GM18526 (cell line): ENCODE results near the gene ERN2.

Experiments
- POLR2A ChIP-seq: IDR thresholded peaks from 3 replicates; pipeline ENCODE4 v1.6.1; 2011; ENCODE audit not compliant: insufficient read length; ENCODE audit errors: extremely low read depth

ERN2 gene

GRCh38 chr16:23694644-23695373 is 18.2 kb downstream of the ERN2 start:
- TF ChIP-seq POLR2A = no peak

GRCh38 chr16:23694265-23694643 is 18.8 kb downstream of the ERN2 start:
- TF ChIP-seq POLR2A = no peak

- TF ChIP-seq POLR2A = no peak
Observed at GRCh38 chr16:23692190-23692837, 20.7 kb downstream of the ERN2 start.

- no peak for TF ChIP-seq POLR2A
Observed at GRCh38 chr16:23691483-23692189, 21.4 kb downstream of the ERN2 start.

- TF ChIP-seq POLR2A = no peak
Observed at GRCh38 chr16:23690771-23691482, 22.1 kb downstream of the ERN2 start.

GRCh38 chr16:23689442-23690187 is 23.4 kb downstream of the ERN2 start:
- TF ChIP-seq POLR2A = no peak

- TF ChIP-seq POLR2A = no peak
Observed at GRCh38 chr16:23687034-23687808, 25.8 kb downstream of the ERN2 start.

- TF ChIP-seq POLR2A = no peak
Observed at GRCh38 chr16:23683487-23683886, 29.5 kb downstream of the ERN2 start.

- no peak for TF ChIP-seq POLR2A
Observed at GRCh38 chr16:23682181-23682580, 30.8 kb downstream of the ERN2 start.

- no peak for TF ChIP-seq POLR2A
Observed at GRCh38 chr16:23679986-23680336, 33.1 kb downstream of the ERN2 start.

GRCh38 chr16:23679274-23679985 is 33.6 kb downstream of the ERN2 start:
- TF ChIP-seq POLR2A = no peak

GRCh38 chr16:23678430-23679273 is 34.4 kb downstream of the ERN2 start, which contains the start of gene PLK1:
Gene PLK1 (plus strand): TSS chr16:23678889. CDS start chr16:23678933, 44 bp downstream.
- TF ChIP-seq POLR2A = peak; percentile 56
